H1 (cell line): ENCODE data around the gene KLF12. TPM values are rescaled to one million over a fixed set of nuclear protein-coding genes. Genes with fewer than 3 reads are reported as not detected.

ENCODE experiments used
- CBX5 ChIP-seq: fragments of 300-800, 300-1000 bp; sonication (generic); IDR thresholded peaks from 2 replicates; pipeline ENCODE4 v1.7.1; 2016; ENCODE audit warnings: antibody characterized with exemption, low read length, low read depth
- JUND ChIP-seq: IDR thresholded peaks from 2 replicates; pipeline ENCODE4 v1.6.1; 2011; ENCODE audit warnings: mild to moderate bottlenecking, improper control_type of control experiment, low read length
- PHF8 ChIP-seq: fragments of 200-600 bp; sonication (generic); conservative IDR thresholded peaks from 2 replicates; pipeline ENCODE4 v1.7.1; 2012; ENCODE audit warnings: low read depth, mild to moderate bottlenecking, inconsistent platforms, low read length, moderate library complexity
- SP2 ChIP-seq: IDR thresholded peaks from 2 replicates; pipeline ENCODE4 v1.6.1; 2012; ENCODE audit warnings: mild to moderate bottlenecking, low read length, inconsistent platforms
- SP4 ChIP-seq: IDR thresholded peaks from 2 replicates; pipeline ENCODE4 v1.6.1; 2012; ENCODE audit warnings: low read length, inconsistent platforms
- polyA plus RNA-seq, 7 experiments: library from polyadenylated mRNA; depleted of rRNA in 3 of 7; stranded (reverse) in 5 of 7; unstranded in 2 of 7; fragments of >200 nt in 5 of 7; fragments of 200-250 nt in 2 of 7; gene quantifications; 1 replicate in 5 of 7; 2 replicates in 1 of 7; 4 replicates in 1 of 7; pipeline versions ENCODE4 v1.2.1 to v1.2.3, GENCODE V29; 2011 to 2013; ENCODE audit warnings: missing spikeins in 2 of 7, mixed read lengths in 2 of 7
- total RNA-seq: library from RNA; stranded (reverse); fragmentation: NEBNext Ultra II Directional; extraction: Animal tissue kit (Norgen Biotek cat#: 25700); gene quantifications from 2 replicates; pipeline ENCODE4 v1.2.1, GENCODE V29; 2021
- TF ChIP-seq, protein P1 (sequence below): IDR thresholded peaks from 2 replicates; pipeline ENCODE4 v1.6.1; 2011; ENCODE audit warnings: low read length, improper control_type of control experiment

KLF12 gene
- total and polyA plus RNA-seq, 2 of the 8 experiments (the other 6 are each of a cell fraction or from before 2014, with no cell fraction given), result 6.6 to 12.1 TPM

DNA sequence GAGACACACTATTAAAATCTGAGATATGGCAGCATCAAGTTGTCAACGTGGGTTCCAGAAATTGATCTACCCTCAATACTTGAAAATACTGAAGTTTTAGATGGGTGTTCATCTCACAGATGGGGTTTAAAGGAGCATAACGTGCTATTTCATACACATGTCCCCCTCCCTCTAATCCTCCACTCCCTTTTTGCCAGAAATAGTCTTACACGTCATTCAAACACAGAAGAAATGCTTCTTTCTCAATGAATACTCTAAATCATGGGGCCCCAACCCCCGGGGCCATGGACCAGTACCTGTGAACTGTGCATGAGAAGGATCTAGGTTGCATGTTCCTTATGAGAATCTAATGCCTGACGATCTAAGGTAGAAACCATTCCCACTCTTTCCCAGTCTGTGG lies 19.6 kb downstream of the KLF12 start (continued):
- TF ChIP-seq SP2, result no peak
- TF ChIP-seq, protein P1, sequence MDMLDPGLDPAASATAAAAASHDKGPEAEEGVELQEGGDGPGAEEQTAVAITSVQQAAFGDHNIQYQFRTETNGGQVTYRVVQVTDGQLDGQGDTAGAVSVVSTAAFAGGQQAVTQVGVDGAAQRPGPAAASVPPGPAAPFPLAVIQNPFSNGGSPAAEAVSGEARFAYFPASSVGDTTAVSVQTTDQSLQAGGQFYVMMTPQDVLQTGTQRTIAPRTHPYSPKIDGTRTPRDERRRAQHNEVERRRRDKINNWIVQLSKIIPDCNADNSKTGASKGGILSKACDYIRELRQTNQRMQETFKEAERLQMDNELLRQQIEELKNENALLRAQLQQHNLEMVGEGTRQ, result no peak
- no peak for TF ChIP-seq SP4
- no peak for TF ChIP-seq PHF8
- TF ChIP-seq CBX5, result no peak
- no peak for TF ChIP-seq JUND
